ENCODE results near the gene PLOD3. TPM values are rescaled to one million over a fixed set of nuclear protein-coding genes. Genes with fewer than 3 reads are reported as not detected.

Gene PLOD3
- total and polyA plus RNA-seq, 2 donors, result 7.1 to 32.0 TPM

GRCh38 chr7:101170617-101171441 lies 46.6 kb downstream of the PLOD3 start:
- peak in 2 of 9 donors; percentile 60 to 77 for DNase-seq (ENCODE audit: low read depth in 6 of 9, low spot score in 9 of 9)
- Histone ChIP-seq H3K4me3 (ENCODE audit: low read length in 2 of 2) (no peak overlapping the region), H3K36me3 (ENCODE audit: control insufficient read depth in 2 of 2, insufficient read depth in 2 of 2, low read length in 1 of 2) (no peaks in the 10 kb centered on the region), H3K9me3 (ENCODE audit: control insufficient read depth in 2 of 2, insufficient read depth in 1 of 2, low read length in 1 of 2) (peaks cover 19 to 46% of the 10 kb centered on the region in 2 donors), H3K4me1 (ENCODE audit: control insufficient read depth in 2 of 2, insufficient read depth in 2 of 2, low read length in 2 of 2) (peaks cover 44 to 71% of the 10 kb centered on the region in 2 donors), H3K27ac (ENCODE audit: low read depth in 1 of 2, low read length in 1 of 2) (no peak overlapping the region), H3K27me3 (ENCODE audit: control insufficient read depth in 2 of 2, insufficient read depth in 1 of 2, low read length in 1 of 2) (peaks cover 78 to 100% of the 10 kb centered on the region in 2 donors)
- 6% methylated on average over 17 of the region's 17 CpGs for WGBS

- no peaks in the 10 kb centered on the region for H3K36me3 ChIP-seq (ENCODE audit: control insufficient read depth in 2 of 2, insufficient read depth in 2 of 2, low read length in 1 of 2)
- DNase-seq (ENCODE audit: low read depth in 6 of 9, low spot score in 9 of 9), result peak in 5 of 9 donors; percentile 56 to 80 (median 70)
- peaks cover 19 to 51% of the 10 kb centered on the region in 2 donors for H3K9me3 ChIP-seq (ENCODE audit: control insufficient read depth in 2 of 2, insufficient read depth in 1 of 2, low read length in 1 of 2)
- H3K27me3 ChIP-seq (ENCODE audit: control insufficient read depth in 2 of 2, insufficient read depth in 1 of 2, low read length in 1 of 2), result peaks cover 80 to 100% of the 10 kb centered on the region in 2 donors
- WGBS, result 2% methylated on average over 33 of the region's 33 CpGs
- peaks cover 50 to 80% of the 10 kb centered on the region in 2 donors for H3K4me1 ChIP-seq (ENCODE audit: control insufficient read depth in 2 of 2, insufficient read depth in 2 of 2, low read length in 2 of 2)
- no peak overlapping the region for H3K27ac ChIP-seq (ENCODE audit: low read depth in 1 of 2, low read length in 1 of 2)
- no peak overlapping the region for H3K4me3 ChIP-seq (ENCODE audit: low read length in 2 of 2)
These were observed 47.4 kb downstream of the PLOD3 start for GRCh38 chr7:101169838-101170551.

GRCh38 chr7:101169110-101169837 lies 48.1 kb downstream of the PLOD3 start:
- Histone ChIP-seq H3K36me3 (ENCODE audit: control insufficient read depth in 2 of 2, insufficient read depth in 2 of 2, low read length in 1 of 2) (no peaks in the 10 kb centered on the region), H3K9me3 (ENCODE audit: control insufficient read depth in 2 of 2, insufficient read depth in 1 of 2, low read length in 1 of 2) (peaks cover 18 to 51% of the 10 kb centered on the region in 2 donors), H3K27ac (ENCODE audit: low read depth in 1 of 2, low read length in 1 of 2) (no peak overlapping the region), H3K4me3 (ENCODE audit: low read length in 2 of 2) (no peak overlapping the region), H3K4me1 (ENCODE audit: control insufficient read depth in 2 of 2, insufficient read depth in 2 of 2, low read length in 2 of 2) (peaks cover 54 to 82% of the 10 kb centered on the region in 2 donors), H3K27me3 (ENCODE audit: control insufficient read depth in 2 of 2, insufficient read depth in 1 of 2, low read length in 1 of 2) (peaks cover 80 to 100% of the 10 kb centered on the region in 2 donors)
- no peak for DNase-seq (ENCODE audit: low read depth in 6 of 9, low spot score in 9 of 9)
- WGBS, result 6% methylated on average over 18 of the region's 18 CpGs

- peaks cover 13 to 48% of the 10 kb centered on the region in 2 donors for H3K9me3 ChIP-seq (ENCODE audit: control insufficient read depth in 2 of 2, insufficient read depth in 1 of 2, low read length in 1 of 2)
- no peak overlapping the region for H3K4me3 ChIP-seq (ENCODE audit: low read length in 2 of 2)
- H3K27ac ChIP-seq (ENCODE audit: low read depth in 1 of 2, low read length in 1 of 2), result no peak overlapping the region
- WGBS, result 7% methylated on average over 6 of the region's 6 CpGs
- peaks cover 62 to 81% of the 10 kb centered on the region in 2 donors for H3K4me1 ChIP-seq (ENCODE audit: control insufficient read depth in 2 of 2, insufficient read depth in 2 of 2, low read length in 2 of 2)
- no peaks in the 10 kb centered on the region for H3K36me3 ChIP-seq (ENCODE audit: control insufficient read depth in 2 of 2, insufficient read depth in 2 of 2, low read length in 1 of 2)
- DNase-seq (ENCODE audit: low read depth in 6 of 9, low spot score in 9 of 9), result no peak
- peaks cover 80 to 100% of the 10 kb centered on the region in 2 donors for H3K27me3 ChIP-seq (ENCODE audit: control insufficient read depth in 2 of 2, insufficient read depth in 1 of 2, low read length in 1 of 2)
These were observed 48.9 kb downstream of the PLOD3 start for GRCh38 chr7:101168412-101169049.

GRCh38 chr7:101167645-101168411 lies 49.6 kb downstream of the PLOD3 start:
- WGBS, result 9% methylated on average over 12 of the region's 12 CpGs
- Histone ChIP-seq H3K4me1 (ENCODE audit: control insufficient read depth in 2 of 2, insufficient read depth in 2 of 2, low read length in 2 of 2) (peaks cover 64 to 82% of the 10 kb centered on the region in 2 donors), H3K27me3 (ENCODE audit: control insufficient read depth in 2 of 2, insufficient read depth in 1 of 2, low read length in 1 of 2) (peaks cover 80 to 100% of the 10 kb centered on the region in 2 donors), H3K9me3 (ENCODE audit: control insufficient read depth in 2 of 2, insufficient read depth in 1 of 2, low read length in 1 of 2) (peaks cover 9 to 41% of the 10 kb centered on the region in 2 donors), H3K36me3 (ENCODE audit: control insufficient read depth in 2 of 2, insufficient read depth in 2 of 2, low read length in 1 of 2) (no peaks in the 10 kb centered on the region), H3K4me3 (ENCODE audit: low read length in 2 of 2) (no peak overlapping the region), H3K27ac (ENCODE audit: low read depth in 1 of 2, low read length in 1 of 2) (no peak overlapping the region)
- no peak for DNase-seq (ENCODE audit: low read depth in 6 of 9, low spot score in 9 of 9)

- Histone ChIP-seq H3K4me1 (ENCODE audit: control insufficient read depth in 2 of 2, insufficient read depth in 2 of 2, low read length in 2 of 2) (peaks cover 59 to 82% of the 10 kb centered on the region in 2 donors), H3K36me3 (ENCODE audit: control insufficient read depth in 2 of 2, insufficient read depth in 2 of 2, low read length in 1 of 2) (no peaks in the 10 kb centered on the region), H3K4me3 (ENCODE audit: low read length in 2 of 2) (no peak overlapping the region), H3K27ac (ENCODE audit: low read depth in 1 of 2, low read length in 1 of 2) (no peak overlapping the region), H3K27me3 (ENCODE audit: control insufficient read depth in 2 of 2, insufficient read depth in 1 of 2, low read length in 1 of 2) (peaks cover 82 to 100% of the 10 kb centered on the region in 2 donors), H3K9me3 (ENCODE audit: control insufficient read depth in 2 of 2, insufficient read depth in 1 of 2, low read length in 1 of 2) (peaks cover 2 to 33% of the 10 kb centered on the region in 2 donors)
- WGBS, result 2% methylated on average over 19 of the region's 19 CpGs
- DNase-seq (ENCODE audit: low read depth in 6 of 9, low spot score in 9 of 9), result no peak
These were observed 50.3 kb downstream of the PLOD3 start for GRCh38 chr7:101166909-101167644.

- Histone ChIP-seq H3K27ac (ENCODE audit: low read depth in 1 of 2, low read length in 1 of 2) (no peak overlapping the region), H3K9me3 (ENCODE audit: control insufficient read depth in 2 of 2, insufficient read depth in 1 of 2, low read length in 1 of 2) (peaks cover 0 to 28% of the 10 kb centered on the region in 2 donors), H3K4me3 (ENCODE audit: low read length in 2 of 2) (no peak overlapping the region), H3K36me3 (ENCODE audit: control insufficient read depth in 2 of 2, insufficient read depth in 2 of 2, low read length in 1 of 2) (no peaks in the 10 kb centered on the region), H3K4me1 (ENCODE audit: control insufficient read depth in 2 of 2, insufficient read depth in 2 of 2, low read length in 2 of 2) (peaks cover 55 to 77% of the 10 kb centered on the region in 2 donors), H3K27me3 (ENCODE audit: control insufficient read depth in 2 of 2, insufficient read depth in 1 of 2, low read length in 1 of 2) (peaks cover 85 to 100% of the 10 kb centered on the region in 2 donors)
- DNase-seq (ENCODE audit: low read depth in 6 of 9, low spot score in 9 of 9), result no peak
- 4% methylated on average over 11 of the region's 11 CpGs for WGBS
These were observed 50.8 kb downstream of the PLOD3 start for GRCh38 chr7:101166648-101166908.
